Sigmoid colon (tissue), 4 donors: ENCODE data around the gene ALDOA.

Source experiments
- CTCF ChIP-seq, 4 experiments: fragments of 450-650 bp in 3 of 4; fragments of 200-600 bp in 1 of 4; IDR thresholded peaks; one replicate each; pipeline ENCODE4 v1.5.1; 2016 to 2019; ENCODE audit warnings: antibody characterized with exemption in 4 of 4, mild to moderate bottlenecking in 3 of 4, moderate library complexity in 2 of 4
- EP300 ChIP-seq, 4 donors: sonication (generic); formaldehyde crosslinking; IDR thresholded peaks; one replicate each; pipeline ENCODE4 v1.6.1; 2017; ENCODE audit warnings: antibody characterized with exemption in 4 of 4
- POLR2A ChIP-seq, 2 donors: fragments of 450-650 bp; IDR thresholded peaks; one replicate each; pipeline ENCODE4 v1.6.1; 2016; ENCODE audit warnings: antibody characterized with exemption in 2 of 2, mild to moderate bottlenecking in 2 of 2, moderate library complexity in 2 of 2
- POLR2AphosphoS5 ChIP-seq, 4 donors: sonication (generic); formaldehyde crosslinking; IDR thresholded peaks; one replicate each; pipeline ENCODE4 v1.6.1; 2017; ENCODE audit warnings: antibody characterized with exemption in 4 of 4

GRCh38 chr16:30067584-30067916 lies 2.0 kb downstream of the ALDOA start:
- no peak for TF ChIP-seq POLR2AphosphoS5 (IDR thresholded peaks at IDR 0.05)
- no peak for TF ChIP-seq CTCF (IDR thresholded peaks at IDR 0.05)
- TF ChIP-seq EP300 (IDR thresholded peaks at IDR 0.05): no peak
- no peak for TF ChIP-seq POLR2A (IDR thresholded peaks at IDR 0.05)
